H9 (cell line): Measurements from ENCODE around the gene RNASE8. TPM values are rescaled to one million over a fixed set of nuclear protein-coding genes. Genes with fewer than 3 reads are reported as not detected.

Source experiments
- DNase-seq: peaks from one replicate; pipeline ENCODE4 v3.0.0-alpha.2; 2017
- H2AFZ ChIP-seq: one replicate; pipeline ENCODE4 v1.6.1; 2013; ENCODE audit warnings: mild to moderate bottlenecking, low read length, control low read depth, moderate library complexity
- H2AK5ac ChIP-seq: 2 replicates; pipeline ENCODE4 v1.6.1; 2013; ENCODE audit warnings: low read length, control low read depth, mixed read lengths; ENCODE audit not compliant: insufficient read length
- H2BK120ac ChIP-seq: one replicate; pipeline ENCODE4 v1.6.1; 2013; ENCODE audit warnings: low read depth, mild to moderate bottlenecking, low read length, control low read depth, inconsistent platforms; ENCODE audit not compliant: poor library complexity, severe bottlenecking
- H2BK12ac ChIP-seq: 2 replicates; pipeline ENCODE4 v1.6.1; 2013; ENCODE audit warnings: low read length, control low read depth, mixed read lengths, low read depth; ENCODE audit not compliant: insufficient read length
- H2BK15ac ChIP-seq: 2 replicates; pipeline ENCODE4 v1.6.1; 2013; ENCODE audit warnings: low read depth, low read length, control low read depth
- H2BK20ac ChIP-seq: one replicate; pipeline ENCODE4 v1.6.1; 2013; ENCODE audit warnings: low read depth, mild to moderate bottlenecking, low read length, control low read depth, inconsistent platforms; ENCODE audit not compliant: poor library complexity, severe bottlenecking
- H2BK5ac ChIP-seq: 2 replicates; pipeline ENCODE4 v1.6.1; 2013; ENCODE audit warnings: low read length, control low read depth, mixed read lengths; ENCODE audit not compliant: insufficient read length
- H3K14ac ChIP-seq: 2 replicates; pipeline ENCODE4 v1.6.1; 2013; ENCODE audit warnings: low read length, control low read depth; ENCODE audit not compliant: insufficient read depth
- H3K18ac ChIP-seq: 2 replicates; pipeline ENCODE4 v1.6.1; 2013; ENCODE audit warnings: low read depth, mild to moderate bottlenecking, mixed read lengths, low read length, control low read depth; ENCODE audit not compliant: insufficient read length
- H3K23ac ChIP-seq: 2 replicates; pipeline ENCODE4 v1.6.1; 2013; ENCODE audit warnings: low read length, control low read depth, mixed read lengths, low read depth; ENCODE audit not compliant: insufficient read length
- H3K23me2 ChIP-seq: 2 replicates; pipeline ENCODE4 v1.6.1; 2013; ENCODE audit warnings: low read depth, mild to moderate bottlenecking, mixed read lengths, low read length, control low read depth; ENCODE audit not compliant: insufficient read length, poor library complexity, severe bottlenecking
- H3K27ac ChIP-seq: 2 replicates; pipeline ENCODE4 v1.5.1; 2013; ENCODE audit warnings: low read length, control low read depth, mixed read lengths, low read depth; ENCODE audit not compliant: insufficient read length
- H3K27me3 ChIP-seq: 2 replicates; pipeline ENCODE4 v1.6.1; 2013; ENCODE audit warnings: low read length, control low read depth, inconsistent platforms; ENCODE audit not compliant: insufficient read depth
- H3K4ac ChIP-seq: 2 replicates; pipeline ENCODE4 v1.6.1; 2013; ENCODE audit warnings: low read depth, mild to moderate bottlenecking, control low read depth, inconsistent platforms, low read length, moderate library complexity
- H3K4me1 ChIP-seq: 2 replicates; pipeline ENCODE4 v1.6.1; 2013; ENCODE audit warnings: low read length, control low read depth, inconsistent platforms; ENCODE audit not compliant: insufficient read depth
- H3K4me2 ChIP-seq: 2 replicates; pipeline ENCODE4 v1.6.1; 2013; ENCODE audit warnings: low read length, control low read depth, mixed read lengths; ENCODE audit not compliant: insufficient read length, insufficient read depth
- H3K56ac ChIP-seq: 2 replicates; pipeline ENCODE4 v1.6.1; 2013; ENCODE audit warnings: low read depth, mild to moderate bottlenecking, mixed read lengths, low read length, control low read depth; ENCODE audit not compliant: insufficient read length
- H3K79me1 ChIP-seq: 2 replicates; pipeline ENCODE4 v1.6.1; 2013; ENCODE audit warnings: low read depth, mild to moderate bottlenecking, moderate library complexity, low read length, control low read depth, inconsistent platforms; ENCODE audit not compliant: insufficient read depth, poor library complexity, severe bottlenecking
- H3K79me2 ChIP-seq: 2 replicates; pipeline ENCODE4 v1.6.1; 2013; ENCODE audit warnings: low read length, control low read depth, inconsistent platforms; ENCODE audit not compliant: insufficient read depth
- H3K9ac ChIP-seq: 2 replicates; pipeline ENCODE4 v1.6.1; 2013; ENCODE audit warnings: low read length, control low read depth, mixed read lengths; ENCODE audit not compliant: insufficient read length; ENCODE audit errors: extremely low read depth
- H3K9me3 ChIP-seq: one replicate; pipeline ENCODE4 v1.6.1; 2013; ENCODE audit warnings: low read depth, low read length, inconsistent platforms; ENCODE audit not compliant: control insufficient read depth
- H3T11ph ChIP-seq: one replicate; pipeline ENCODE4 v1.6.1; 2013; ENCODE audit warnings: mild to moderate bottlenecking, low read length, control low read depth, inconsistent platforms
- H4K20me1 ChIP-seq: one replicate; pipeline ENCODE4 v1.6.1; 2013; ENCODE audit not compliant: control insufficient read depth, insufficient read length, insufficient read depth
- H4K5ac ChIP-seq: 2 replicates; pipeline ENCODE4 v1.6.1; 2013; ENCODE audit warnings: low read depth, mild to moderate bottlenecking, mixed read lengths, low read length, control low read depth; ENCODE audit not compliant: insufficient read length
- H4K8ac ChIP-seq: replicated peaks from 2 replicates; pipeline ENCODE4 v1.6.1; 2013; ENCODE audit warnings: low read length, control low read depth, mixed read lengths, low read depth; ENCODE audit not compliant: insufficient read length
- H4K91ac ChIP-seq: 2 replicates; pipeline ENCODE4 v1.6.1; 2013; ENCODE audit warnings: low read depth, mild to moderate bottlenecking, moderate library complexity, mixed read lengths, low read length, control low read depth; ENCODE audit not compliant: insufficient read length
- H3K27ac Mint-ChIP-seq, 3 experiments: 2 replicates in 2 of 3; 3 replicates in 1 of 3; pipeline ENCODE4 v1.8.0; 2020 to 2021; ENCODE audit warnings: mixed read lengths in 3 of 3, mild to moderate bottlenecking in 1 of 3, moderate library complexity in 1 of 3
- H3K27me3 Mint-ChIP-seq: 2 replicates; pipeline ENCODE4 v1.8.0; 2021; ENCODE audit warnings: low read depth, mild to moderate bottlenecking, moderate library complexity, mixed read lengths
- H3K36me3 Mint-ChIP-seq, 3 experiments: 2 replicates in 2 of 3; 3 replicates in 1 of 3; pipeline ENCODE4 v1.8.0; 2020 to 2021; ENCODE audit warnings: low read depth in 3 of 3, mixed read lengths in 3 of 3; ENCODE audit not compliant: insufficient read depth in 1 of 3
- H3K4me1 Mint-ChIP-seq, 2 experiments: 2 replicates each; pipeline ENCODE4 v1.8.0; 2020; ENCODE audit warnings: mixed read lengths in 2 of 2
- H3K4me3 Mint-ChIP-seq, 2 experiments: 2 replicates in 1 of 2; 3 replicates in 1 of 2; pipeline ENCODE4 v1.8.0; 2020 to 2021; ENCODE audit warnings: mild to moderate bottlenecking in 2 of 2, mixed read lengths in 2 of 2, moderate library complexity in 1 of 2
- H3K9me3 Mint-ChIP-seq, 2 experiments: 2 replicates in 1 of 2; 3 replicates in 1 of 2; pipeline ENCODE4 v1.8.0; 2020; ENCODE audit warnings: mild to moderate bottlenecking in 2 of 2, mixed read lengths in 2 of 2, moderate library complexity in 1 of 2
- WGBS: extraction: QIAGEN DNeasy Blood & Tissue Kit; methylation state at CpG from one replicate; pipeline ENCODE4 v1.1.7; 2013; ENCODE audit warnings: missing lambda C conversion rate, low lambda C conversion rate, mixed read lengths; ENCODE audit not compliant: insufficient read length; ENCODE audit errors: extremely low coverage; 5-methylcytosine and 5-hydroxymethylcytosine counted together
- total RNA-seq: library from RNA; stranded (reverse); gene quantifications from 2 replicates; pipeline ENCODE4 v1.2.1, GENCODE V29; 2021
- TF ChIP-seq, protein P1 (sequence below): fragments of 200-600 bp; sonication (generic); conservative IDR thresholded peaks from 3 replicates; pipeline ENCODE4 v1.8.0; 2021; ENCODE audit warnings: antibody characterized with exemption, mild to moderate bottlenecking

RNASE8 gene
- total RNA-seq, 1 experiment from 2014 or later = not detected

DNA sequence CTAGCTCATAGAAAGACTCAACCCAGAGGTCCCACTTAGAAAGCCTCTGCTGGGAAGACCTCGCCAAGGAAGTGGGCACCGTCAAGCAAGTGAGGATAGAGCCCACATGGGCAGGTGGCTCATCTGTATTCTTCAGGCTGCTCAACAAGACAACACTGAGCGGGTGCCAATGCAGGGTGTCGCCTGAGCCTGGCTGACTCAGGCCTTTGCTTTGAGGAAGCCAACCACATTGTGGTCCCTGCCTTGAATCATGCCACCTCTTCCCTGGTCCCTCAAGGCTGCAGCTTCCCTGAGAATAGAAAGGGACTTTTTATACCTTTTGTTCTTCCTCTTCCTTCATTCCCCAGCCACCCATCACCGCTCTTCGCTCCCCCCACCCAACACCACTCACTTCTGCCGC lies 20.9 kb upstream of the RNASE8 start:
- Histone ChIP-seq H2AFZ (no peak overlapping the region), H2BK20ac (no peak overlapping the region), H2BK12ac (no peak overlapping the region), H4K8ac (no peak overlapping the region), H3K4me2 (no peak overlapping the region), H2AK5ac (no peak overlapping the region), H3K79me2 (no peaks in the 10 kb centered on the region), H3K4ac (no peak overlapping the region), H3K18ac (no peak overlapping the region), H3K23me2 (no peaks in the 10 kb centered on the region), H3K23ac (no peak overlapping the region), H3T11ph (no peak overlapping the region), H4K20me1 (no peaks in the 10 kb centered on the region), H3K27me3 (no peaks in the 10 kb centered on the region), H2BK5ac (no peak overlapping the region), H3K27ac (no peak overlapping the region), H3K14ac (no peak overlapping the region), H3K79me1 (no peaks in the 10 kb centered on the region), H4K5ac (no peak overlapping the region), H3K9ac (no peak overlapping the region), H3K9me3 (no peaks in the 10 kb centered on the region), H3K4me1 (peaks cover 5% of the 10 kb centered on the region), H2BK15ac (no peak overlapping the region), H3K56ac (no peak overlapping the region), H2BK120ac (no peak overlapping the region), H4K91ac (no peak overlapping the region)
- Mint-ChIP-seq H3K36me3 (no peaks in the 10 kb centered on the region), H3K9me3 (no peaks in the 10 kb centered on the region), H3K27me3 (peaks cover 36% of the 10 kb centered on the region), H3K27ac (no peak overlapping the region), H3K4me3 (no peak overlapping the region), H3K4me1 (peaks cover 24 to 26% of the 10 kb centered on the region in 2 experiments)
- WGBS = no CpG with 5 or more reads among the region's 7 CpGs
- TF ChIP-seq, protein P1, sequence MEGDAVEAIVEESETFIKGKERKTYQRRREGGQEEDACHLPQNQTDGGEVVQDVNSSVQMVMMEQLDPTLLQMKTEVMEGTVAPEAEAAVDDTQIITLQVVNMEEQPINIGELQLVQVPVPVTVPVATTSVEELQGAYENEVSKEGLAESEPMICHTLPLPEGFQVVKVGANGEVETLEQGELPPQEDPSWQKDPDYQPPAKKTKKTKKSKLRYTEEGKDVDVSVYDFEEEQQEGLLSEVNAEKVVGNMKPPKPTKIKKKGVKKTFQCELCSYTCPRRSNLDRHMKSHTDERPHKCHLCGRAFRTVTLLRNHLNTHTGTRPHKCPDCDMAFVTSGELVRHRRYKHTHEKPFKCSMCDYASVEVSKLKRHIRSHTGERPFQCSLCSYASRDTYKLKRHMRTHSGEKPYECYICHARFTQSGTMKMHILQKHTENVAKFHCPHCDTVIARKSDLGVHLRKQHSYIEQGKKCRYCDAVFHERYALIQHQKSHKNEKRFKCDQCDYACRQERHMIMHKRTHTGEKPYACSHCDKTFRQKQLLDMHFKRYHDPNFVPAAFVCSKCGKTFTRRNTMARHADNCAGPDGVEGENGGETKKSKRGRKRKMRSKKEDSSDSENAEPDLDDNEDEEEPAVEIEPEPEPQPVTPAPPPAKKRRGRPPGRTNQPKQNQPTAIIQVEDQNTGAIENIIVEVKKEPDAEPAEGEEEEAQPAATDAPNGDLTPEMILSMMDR = no peak
- DNase-seq = no peak
